NCI-H226 (cell line): ENCODE data around the gene SHE.

ENCODE experiments used
- DNase-seq: peaks from one replicate; pipeline ENCODE4 v3.0.0-alpha.2; 2015

The SHE gene

GRCh38 chr1:154443274-154444013 lies 58.8 kb downstream of the SHE start:
- DNase-seq: no peak

- DNase-seq: peak; percentile 91
Observed at GRCh38 chr1:154442006-154442740, 60.0 kb downstream of the SHE start.

- no peak for DNase-seq
Observed at GRCh38 chr1:154441241-154441888, 60.8 kb downstream of the SHE start.

GRCh38 chr1:154440036-154440804 lies 62.0 kb downstream of the SHE start:
- no peak for DNase-seq

GRCh38 chr1:154436433-154436832 lies 65.8 kb downstream of the SHE start:
- no peak for DNase-seq

- DNase-seq: no peak
Observed at GRCh38 chr1:154435599-154436200, 66.5 kb downstream of the SHE start.

- DNase-seq: no peak
Observed at GRCh38 chr1:154434346-154435085, 67.7 kb downstream of the SHE start.

GRCh38 chr1:154433161-154433764 lies 68.9 kb downstream of the SHE start:
- DNase-seq: no peak

- peak; percentile 98 for DNase-seq
Observed at GRCh38 chr1:154431586-154432373, 70.4 kb downstream of the SHE start.

GRCh38 chr1:154430903-154431302 lies 71.3 kb downstream of the SHE start:
- DNase-seq: peak; percentile 90

GRCh38 chr1:154429841-154430611 lies 72.2 kb downstream of the SHE start:
- no peak for DNase-seq
